Stimulated activated CD8-positive, alpha-beta memory T cell treated with anti-CD3 and anti-CD28 coated beads, Interleukin-12 subunit alpha, Interleukin-12 subunit beta, amount 100 ng/mL, for 24 hours (primary cell): ENCODE results near the gene ADAM22.
A peak's percentile ranks its signal among the peaks of the same experiment; 100 is the strongest.

Source experiments
- DNase-seq: peaks from one replicate; pipeline ENCODE4 v3.0.0-alpha.2; 2020; ENCODE audit errors: extremely low read depth

ADAM22 gene

GRCh38 chr7:88217675-88218428 lies 283.8 kb downstream of the ADAM22 start:
- DNase-seq: no peak

GRCh38 chr7:88218429-88218745 lies 284.3 kb downstream of the ADAM22 start:
- no peak for DNase-seq

GRCh38 chr7:88218836-88219605 lies 285.0 kb downstream of the ADAM22 start:
- no peak for DNase-seq

GRCh38 chr7:88219781-88220747 lies 286.0 kb downstream of the ADAM22 start, which contains the start of gene SRI:
TSS of gene SRI (minus strand) at chr7:88220038. CDS start at chr7:88220026, 12 bp downstream.
- peak; percentile 79 for DNase-seq

- DNase-seq: no peak
Observed at GRCh38 chr7:88223265-88223664, 289.2 kb downstream of the ADAM22 start.

GRCh38 chr7:88224601-88225275 lies 290.7 kb downstream of the ADAM22 start:
- DNase-seq: no peak

- no peak for DNase-seq
Observed at GRCh38 chr7:88226201-88226600, 292.1 kb downstream of the ADAM22 start.

GRCh38 chr7:88226886-88227516 lies 292.9 kb downstream of the ADAM22 start:
- no peak for DNase-seq

- no peak for DNase-seq
Observed at GRCh38 chr7:88229302-88229995, 295.4 kb downstream of the ADAM22 start.

- DNase-seq: no peak
Observed at GRCh38 chr7:88230646-88231045, 296.6 kb downstream of the ADAM22 start.

- no peak for DNase-seq
Observed at GRCh38 chr7:88233828-88234227, 299.8 kb downstream of the ADAM22 start.

- DNase-seq: no peak
Observed at GRCh38 chr7:88239852-88240251, 305.8 kb downstream of the ADAM22 start.

- no peak for DNase-seq
Observed at GRCh38 chr7:88243345-88243909, 309.4 kb downstream of the ADAM22 start.

- DNase-seq: no peak
Observed at GRCh38 chr7:88244258-88244657, 310.2 kb downstream of the ADAM22 start.
